Frontal cortex (tissue), 4 donors: ENCODE measurements around the gene SSTR3. TPM values are rescaled to one million over a fixed set of nuclear protein-coding genes. Genes with fewer than 3 reads are reported as not detected.

Source experiments
- DNase-seq, 2 donors: peaks; one replicate each; pipeline ENCODE4 v3.0.0; 2012; ENCODE audit warnings: low spot score in 2 of 2
- FAIRE-seq: peaks from 2 replicates; lab custom pipeline; 2012; peaks lifted over from hg19 to GRCh38; lab: Jason Lieb, UNC
- total RNA-seq: library from RNA; depleted of rRNA; stranded (reverse); fragments of >200 nt; gene quantifications from one replicate; pipeline ENCODE4 v1.2.3, GENCODE V29; 2014
- donor health status: control.
- donor health status: control.
- donor health status: control.

Gene SSTR3
- total RNA-seq, 1 donor from 2014 or later, result 0.41 TPM

GRCh38 chr22:37230673-37231405 lies 18.6 kb upstream of the SSTR3 start:
- DNase-seq, result no peak
- no peak for FAIRE-seq

DNA sequence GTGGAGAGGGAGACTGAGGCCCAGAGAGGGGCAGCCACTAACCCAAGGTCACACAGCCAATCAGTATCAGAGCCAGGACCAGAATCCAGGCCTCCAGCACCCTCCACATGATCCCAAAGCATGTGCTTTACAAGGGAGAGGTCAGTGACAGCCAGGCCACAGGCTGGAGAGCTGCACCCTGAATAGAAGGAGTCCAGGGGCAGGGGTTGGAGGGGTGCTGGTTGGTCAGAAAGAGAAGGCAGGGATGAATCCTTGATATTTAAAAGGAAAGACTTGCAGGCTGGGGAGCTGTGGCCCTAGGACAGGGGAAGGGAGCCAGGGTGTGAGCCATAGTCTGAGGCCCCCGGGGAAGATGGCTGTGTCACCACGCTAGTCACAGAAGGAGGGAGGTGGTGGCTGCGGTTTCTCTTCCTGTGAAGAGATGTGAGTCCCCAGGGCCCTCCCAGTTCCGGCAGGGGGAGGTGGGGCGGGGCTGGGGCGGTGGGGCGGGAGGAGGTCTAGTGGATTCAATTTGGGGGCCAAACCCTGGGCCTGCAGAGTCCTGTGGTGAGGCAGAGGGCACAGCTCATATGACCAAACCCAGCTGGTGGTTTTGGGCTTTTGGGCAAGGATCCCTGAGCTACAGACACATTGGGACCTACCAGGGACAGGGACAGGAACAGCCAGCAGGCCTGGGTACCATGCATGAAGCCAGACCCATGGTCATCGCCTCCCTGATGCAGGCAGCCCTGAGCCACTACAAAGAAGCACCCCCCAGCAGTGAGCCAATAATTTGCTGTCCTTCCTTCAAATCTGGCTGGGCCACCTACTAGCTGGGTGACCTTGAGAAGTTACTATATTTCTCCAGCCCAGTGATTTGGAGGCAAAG lies 17.8 kb upstream of the SSTR3 start:
- no peak for FAIRE-seq
- DNase-seq, result no peak

DNA sequence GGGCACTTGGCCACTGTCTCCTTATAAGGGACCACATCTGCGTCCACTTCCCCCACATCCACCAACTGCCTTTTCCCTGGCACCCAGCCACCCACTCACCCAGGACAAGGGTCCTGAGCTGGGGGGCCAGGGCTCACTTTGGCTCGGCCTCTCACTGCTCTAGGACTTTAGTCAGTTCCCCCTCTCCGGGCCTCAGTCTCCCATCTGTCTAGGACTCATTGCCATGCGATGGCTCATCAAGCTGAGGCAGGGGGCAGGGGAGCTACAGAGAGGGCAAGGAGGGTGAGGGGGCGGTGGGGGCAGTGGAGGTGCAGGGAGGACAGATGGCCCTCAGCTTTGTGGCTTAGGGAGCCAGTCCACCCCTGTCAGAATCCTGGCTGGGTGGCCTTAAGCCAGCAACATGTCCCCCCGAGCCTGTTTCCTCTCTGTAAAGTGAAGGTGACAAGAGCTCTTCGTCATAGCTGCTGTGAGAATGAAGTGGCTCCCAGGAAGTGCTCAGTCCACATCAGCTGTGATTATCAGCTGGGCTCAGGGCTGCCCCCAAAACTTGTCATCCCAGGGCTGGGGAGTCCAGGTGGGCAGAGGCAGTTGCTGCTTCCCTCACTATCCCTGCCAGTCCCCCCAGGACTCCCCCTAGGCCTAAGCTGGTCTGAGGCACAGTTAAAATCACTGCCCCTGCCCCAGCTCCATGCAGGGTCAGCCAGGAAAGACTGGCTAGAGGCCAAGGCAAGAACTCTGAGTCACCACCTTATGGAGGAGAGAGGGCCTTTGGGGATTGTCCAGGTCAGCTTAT lies 16.9 kb upstream of the SSTR3 start:
- DNase-seq (no peak), FAIRE-seq (no peak)

DNA sequence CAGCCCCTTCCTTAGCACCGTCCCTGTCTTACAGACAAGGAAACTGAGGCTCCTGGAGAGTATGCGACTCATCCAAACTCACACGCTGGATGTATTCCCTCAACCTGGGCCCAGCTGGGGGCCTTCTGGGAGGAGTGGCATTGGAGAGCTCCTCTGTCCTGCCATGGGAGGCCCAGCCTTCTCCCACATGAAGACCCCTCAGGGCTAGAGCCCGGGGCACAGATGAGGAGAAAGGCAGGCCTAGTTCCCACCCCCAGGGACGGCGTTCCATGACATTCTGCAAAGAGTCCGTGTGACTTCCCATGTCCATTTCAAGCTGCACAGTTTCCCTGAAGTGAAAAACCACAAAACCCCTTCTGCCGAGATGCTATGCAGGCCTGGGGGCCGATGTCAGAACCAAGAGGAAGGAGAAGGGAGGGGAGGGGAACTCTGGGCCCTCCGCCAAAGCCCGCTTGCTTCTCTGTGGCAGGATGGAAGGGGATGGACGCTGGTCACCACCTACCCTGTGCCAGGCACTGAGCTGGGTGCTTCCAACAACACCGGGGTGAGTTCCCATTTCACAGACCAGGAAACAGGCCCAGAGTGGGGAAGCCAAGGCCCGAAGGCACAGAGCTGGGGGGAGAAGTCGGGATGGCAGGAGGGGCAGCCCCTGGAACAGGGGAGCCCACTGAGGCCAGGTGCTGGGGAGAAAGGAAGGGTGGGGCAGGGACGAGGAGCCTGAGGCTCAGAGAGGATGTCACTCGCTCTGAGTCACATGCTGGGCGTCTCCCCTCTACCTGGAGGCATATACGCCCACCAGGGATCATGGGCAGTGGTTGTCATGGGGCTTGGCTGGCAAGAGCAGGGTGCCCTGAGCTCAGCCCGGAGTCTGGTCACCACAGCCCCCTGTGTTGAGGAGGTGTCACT lies 16.1 kb upstream of the SSTR3 start:
- no peak for FAIRE-seq
- DNase-seq, result no peak

GRCh38 chr22:37226514-37226913 lies 14.2 kb upstream of the SSTR3 start:
- DNase-seq, result no peak
- FAIRE-seq, result no peak

GRCh38 chr22:37226087-37226486 lies 13.8 kb upstream of the SSTR3 start:
- DNase-seq, result no peak
- FAIRE-seq, result no peak

- FAIRE-seq, result no peak
These were observed 13.2 kb upstream of the SSTR3 start for GRCh38 chr22:37225481-37225880.

GRCh38 chr22:37224757-37225420 lies 12.6 kb upstream of the SSTR3 start:
- DNase-seq (no peak), FAIRE-seq (no peak)

More at GRCh38 chr22:37225481-37225880, 13.2 kb upstream of the SSTR3 start:
- DNase-seq, result no peak

DNA sequence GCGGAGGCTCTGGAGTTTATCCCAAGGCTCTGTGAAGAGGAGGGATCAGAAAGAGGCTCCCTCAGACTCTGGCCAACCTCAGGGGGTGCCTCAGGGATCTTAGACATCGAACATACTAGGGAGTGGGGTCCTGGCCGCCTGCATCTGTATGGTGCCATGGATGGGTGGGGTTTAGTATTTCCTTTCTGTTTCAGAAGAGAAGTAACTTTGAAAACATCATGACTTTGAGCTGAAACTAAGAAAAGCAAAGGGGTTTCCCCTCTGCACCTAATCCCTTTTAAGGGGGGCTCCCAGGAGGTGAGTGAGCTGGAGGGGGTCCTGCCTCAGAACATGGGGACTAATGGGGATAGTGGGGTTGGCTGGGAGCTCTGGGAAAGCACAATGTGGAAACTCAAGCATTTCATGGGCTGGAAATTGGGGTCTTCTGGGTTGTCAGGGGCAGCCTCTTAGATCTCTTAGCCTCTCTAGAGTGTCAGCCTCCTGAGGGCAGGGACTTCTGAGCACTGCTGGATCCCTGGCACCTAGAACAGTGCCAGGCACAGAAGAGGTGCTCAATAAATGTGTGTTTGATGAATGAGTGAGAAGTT lies 11.8 kb upstream of the SSTR3 start:
- DNase-seq (no peak), FAIRE-seq (no peak)

- DNase-seq (no peak), FAIRE-seq (no peak)
These were observed 10.2 kb upstream of the SSTR3 start for GRCh38 chr22:37222440-37222971.

GRCh38 chr22:37221424-37222333 lies 9.4 kb upstream of the SSTR3 start:
- no peak for DNase-seq
- FAIRE-seq, result no peak

DNA sequence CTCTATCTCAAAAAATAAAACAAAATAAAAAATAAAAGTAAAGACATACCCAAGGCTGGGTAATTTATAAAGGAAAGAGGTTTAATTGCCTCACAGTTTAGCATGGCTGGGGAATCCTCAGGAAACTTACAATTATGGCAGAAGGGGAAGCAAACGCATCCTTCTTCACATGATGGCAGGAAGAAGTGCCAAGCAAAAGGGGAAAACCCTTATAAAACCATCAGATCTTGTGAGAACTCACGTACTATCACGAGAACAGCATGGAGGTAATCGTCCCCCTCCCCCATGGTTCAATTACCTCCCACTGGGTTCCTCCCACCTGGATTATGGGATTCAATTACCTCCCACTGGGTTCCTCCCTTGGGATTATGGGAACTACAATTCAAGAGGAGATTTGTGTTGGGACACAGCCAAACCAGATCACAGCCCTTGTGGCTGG lies 8.3 kb upstream of the SSTR3 start:
- FAIRE-seq, result no peak
- DNase-seq, result no peak

- DNase-seq (no peak), FAIRE-seq (no peak)
These were observed 7.3 kb upstream of the SSTR3 start for GRCh38 chr22:37219533-37219932.

DNA sequence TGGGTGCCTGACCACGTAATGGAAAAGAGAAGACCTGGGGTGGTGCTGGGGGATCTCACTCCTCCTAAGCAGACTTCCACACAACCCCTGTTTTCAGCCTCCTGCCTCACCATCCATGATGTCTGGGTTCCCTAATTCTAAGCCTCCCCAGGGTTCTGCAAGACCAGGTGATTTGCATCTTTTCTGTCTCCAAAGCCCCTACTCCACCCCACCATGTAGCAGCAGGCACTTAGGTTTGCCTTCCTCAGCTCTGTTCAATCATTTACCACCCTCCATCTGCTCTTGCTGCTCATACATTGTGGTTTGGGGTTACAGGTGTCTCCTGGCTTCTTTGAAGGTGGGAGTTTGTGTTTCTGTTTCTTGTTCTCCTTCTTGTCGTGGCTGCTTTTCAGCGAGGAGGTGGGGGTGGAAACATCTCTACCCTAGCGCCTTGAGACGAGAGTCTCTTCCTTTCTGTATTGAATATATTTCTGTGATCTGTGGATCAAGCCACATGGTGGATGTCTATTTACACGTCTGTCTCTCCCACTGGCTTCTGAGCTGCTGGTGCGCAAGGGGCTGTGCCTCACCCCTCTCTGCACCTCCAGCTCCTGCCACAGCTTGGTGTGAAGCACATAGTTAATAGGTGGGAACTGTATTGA lies 6.6 kb upstream of the SSTR3 start:
- DNase-seq (no peak), FAIRE-seq (no peak)

- DNase-seq (no peak), FAIRE-seq (no peak)
These were observed 6.1 kb upstream of the SSTR3 start for GRCh38 chr22:37218399-37218770.

- no peak for FAIRE-seq
- no peak for DNase-seq
These were observed 3.6 kb upstream of the SSTR3 start for GRCh38 chr22:37215890-37216289.

GRCh38 chr22:37214731-37215030 lies 2.4 kb upstream of the SSTR3 start:
- FAIRE-seq (no peak), DNase-seq (no peak)
